ENCODE results near the gene COPB2.

DNA sequence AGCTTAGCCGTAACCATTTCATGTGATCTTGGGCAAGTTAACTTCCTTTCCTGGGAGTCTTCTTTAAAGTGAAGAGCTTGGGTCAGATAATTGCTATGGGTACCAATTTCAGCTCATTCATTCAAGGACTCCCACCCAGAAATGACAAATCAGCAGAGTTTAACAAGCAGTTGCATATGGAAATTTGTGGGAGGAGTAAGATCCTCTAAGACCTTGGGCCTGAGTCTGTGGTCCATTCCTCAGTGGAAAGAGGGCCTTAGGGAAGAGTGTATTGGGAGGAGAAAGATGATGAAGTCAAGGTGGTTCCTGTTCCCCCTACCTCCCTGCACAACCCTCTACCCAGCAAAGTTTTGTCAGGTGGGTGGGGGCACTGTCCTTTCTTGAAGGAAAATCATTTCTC lies 44.8 kb upstream of the COPB2 start:
- TF ChIP-seq, protein P1, sequence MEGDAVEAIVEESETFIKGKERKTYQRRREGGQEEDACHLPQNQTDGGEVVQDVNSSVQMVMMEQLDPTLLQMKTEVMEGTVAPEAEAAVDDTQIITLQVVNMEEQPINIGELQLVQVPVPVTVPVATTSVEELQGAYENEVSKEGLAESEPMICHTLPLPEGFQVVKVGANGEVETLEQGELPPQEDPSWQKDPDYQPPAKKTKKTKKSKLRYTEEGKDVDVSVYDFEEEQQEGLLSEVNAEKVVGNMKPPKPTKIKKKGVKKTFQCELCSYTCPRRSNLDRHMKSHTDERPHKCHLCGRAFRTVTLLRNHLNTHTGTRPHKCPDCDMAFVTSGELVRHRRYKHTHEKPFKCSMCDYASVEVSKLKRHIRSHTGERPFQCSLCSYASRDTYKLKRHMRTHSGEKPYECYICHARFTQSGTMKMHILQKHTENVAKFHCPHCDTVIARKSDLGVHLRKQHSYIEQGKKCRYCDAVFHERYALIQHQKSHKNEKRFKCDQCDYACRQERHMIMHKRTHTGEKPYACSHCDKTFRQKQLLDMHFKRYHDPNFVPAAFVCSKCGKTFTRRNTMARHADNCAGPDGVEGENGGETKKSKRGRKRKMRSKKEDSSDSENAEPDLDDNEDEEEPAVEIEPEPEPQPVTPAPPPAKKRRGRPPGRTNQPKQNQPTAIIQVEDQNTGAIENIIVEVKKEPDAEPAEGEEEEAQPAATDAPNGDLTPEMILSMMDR (IDR thresholded peaks at IDR 0.05), result no peak
- TF ChIP-seq POLR2A (IDR thresholded peaks at IDR 0.05) (no peak), EP300 (IDR thresholded peaks at IDR 0.05) (no peak), POLR2AphosphoS5 (IDR thresholded peaks at IDR 0.05) (no peak)
